NCI-H2196 treated with DMSO at 0.1 percent for 48 hours (cell line): ENCODE data around the gene IQGAP2.

Experiments used
- DNase-seq: peaks from one replicate; lab custom pipeline; 2025; ENCODE audit not compliant: unreplicated experiment; lab: John Stamatoyannopoulos, UW

Gene IQGAP2

DNA sequence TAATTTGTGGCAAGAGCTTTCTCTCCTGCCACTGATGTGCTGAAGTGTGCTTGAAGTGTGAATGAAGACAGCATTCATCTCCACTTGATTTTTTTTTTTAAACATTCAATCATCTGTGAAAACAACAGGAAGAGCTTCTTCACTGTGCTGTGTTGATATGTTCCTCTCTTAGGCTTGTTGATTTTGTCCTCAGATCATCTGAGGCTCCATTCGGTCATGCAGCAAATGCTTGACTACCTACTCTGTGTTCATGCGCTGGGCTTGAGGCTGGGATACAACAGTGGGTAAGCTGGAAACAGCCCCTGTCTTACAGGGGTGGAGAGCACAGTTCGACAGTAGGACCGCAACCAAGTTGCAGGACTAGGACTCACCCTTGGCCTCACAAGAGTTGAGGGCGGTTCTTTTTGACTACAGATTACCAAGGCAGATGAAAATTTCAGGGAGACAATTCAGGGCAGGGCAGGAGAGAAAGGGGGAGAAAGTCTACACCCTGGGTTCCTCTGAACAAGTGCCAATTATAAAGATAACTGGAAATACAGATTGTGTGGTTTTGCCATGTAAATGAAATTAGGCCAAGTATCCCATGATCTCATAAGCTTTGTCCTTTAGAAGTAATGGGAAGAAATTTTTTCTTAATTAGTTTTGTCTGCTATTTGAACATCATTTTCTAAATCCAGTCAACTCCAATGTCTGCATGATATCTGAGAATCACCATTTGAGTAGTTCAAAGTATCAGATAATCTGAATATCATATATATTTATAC, 281.9 kb downstream of the IQGAP2 start:
- DNase-seq = no peak

DNA sequence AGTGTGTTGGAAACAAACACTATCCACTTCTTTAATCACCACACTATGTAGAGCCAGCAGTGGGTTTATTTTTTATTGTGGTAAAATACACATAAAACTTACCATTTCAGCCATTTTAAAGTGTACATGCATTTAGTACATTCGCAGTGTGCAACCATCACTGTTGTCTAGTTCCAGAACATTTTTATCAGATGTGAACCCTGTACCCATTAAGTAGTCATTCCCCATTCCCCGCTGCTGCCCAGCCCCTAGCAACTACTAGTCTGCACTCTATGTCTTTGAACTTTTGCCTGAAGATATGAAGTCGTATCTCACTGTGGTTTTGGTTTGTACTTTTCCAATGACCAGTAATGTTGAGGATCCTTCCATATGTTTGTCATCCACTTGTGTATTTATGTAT, 282.6 kb downstream of the IQGAP2 start:
- no peak for DNase-seq

DNA sequence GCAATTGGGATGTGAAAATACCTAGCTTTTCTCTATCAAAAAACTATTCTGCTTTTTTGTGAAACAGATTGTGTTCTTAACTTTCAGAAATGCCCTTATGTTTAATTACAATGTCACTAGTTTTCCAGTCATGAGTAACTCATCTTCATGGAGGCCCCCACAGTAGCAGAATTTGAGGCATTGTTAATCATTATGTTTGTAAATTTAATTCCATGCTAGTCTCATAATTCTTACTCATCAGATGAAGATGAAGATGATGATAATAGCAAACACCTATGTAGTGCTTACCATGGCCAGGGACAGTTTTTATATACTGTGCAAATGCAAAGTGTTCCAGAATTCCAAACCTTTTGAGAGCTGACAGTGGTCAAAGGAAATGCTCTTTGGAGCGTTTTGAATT, 285.1 kb downstream of the IQGAP2 start:
- no peak for DNase-seq

DNA sequence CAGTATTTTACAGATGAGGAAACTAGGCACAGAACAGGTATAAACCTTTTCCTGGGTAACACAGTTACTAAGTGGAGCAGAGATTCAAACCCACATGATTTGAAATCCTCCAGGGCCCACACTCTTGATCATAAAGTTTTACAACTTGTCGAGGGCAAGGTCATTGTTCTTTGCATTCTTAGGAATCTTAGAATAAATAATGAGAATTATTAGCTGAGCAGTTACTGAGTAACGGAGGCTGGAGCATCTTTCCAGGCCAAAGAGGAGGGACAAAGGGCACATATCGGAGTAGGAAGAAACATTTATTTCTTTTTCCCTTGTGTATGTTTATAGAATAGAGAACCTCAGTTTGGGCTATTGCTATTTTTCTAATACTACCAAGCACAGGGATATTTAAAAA, 285.8 kb downstream of the IQGAP2 start:
- no peak for DNase-seq

DNA sequence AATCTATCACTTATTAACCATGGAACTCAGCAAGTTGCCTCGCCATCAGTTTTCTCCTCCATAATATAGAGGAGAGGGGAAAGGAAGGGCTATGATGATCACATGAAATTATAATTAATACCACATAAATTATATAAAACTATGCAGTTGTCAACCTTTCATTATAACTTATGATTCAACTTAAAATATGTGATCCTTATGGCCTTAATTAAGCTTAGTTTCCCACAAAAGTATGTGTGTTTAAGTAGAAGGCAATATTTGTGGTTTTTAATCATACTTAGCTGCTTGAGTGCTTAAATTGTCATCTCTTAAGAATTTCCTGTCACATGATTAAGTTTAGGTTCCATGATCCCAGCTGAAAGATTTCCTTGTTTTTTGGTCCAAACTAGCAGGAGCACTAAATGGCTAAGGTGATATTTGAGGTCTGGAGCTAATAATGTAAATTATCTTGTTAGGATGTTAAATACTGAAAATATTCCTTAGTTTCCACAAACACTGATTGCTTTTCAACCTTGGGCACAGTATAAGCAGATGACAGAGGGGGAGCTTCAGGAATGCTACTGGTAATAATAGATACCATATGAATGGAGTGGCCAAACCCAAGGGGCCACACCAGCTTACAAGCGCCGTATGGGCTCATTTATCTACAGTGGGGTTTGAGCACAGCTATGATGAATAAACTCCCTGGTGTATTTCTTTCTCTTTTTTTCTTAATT, 286.4 kb downstream of the IQGAP2 start:
- no peak for DNase-seq

DNA sequence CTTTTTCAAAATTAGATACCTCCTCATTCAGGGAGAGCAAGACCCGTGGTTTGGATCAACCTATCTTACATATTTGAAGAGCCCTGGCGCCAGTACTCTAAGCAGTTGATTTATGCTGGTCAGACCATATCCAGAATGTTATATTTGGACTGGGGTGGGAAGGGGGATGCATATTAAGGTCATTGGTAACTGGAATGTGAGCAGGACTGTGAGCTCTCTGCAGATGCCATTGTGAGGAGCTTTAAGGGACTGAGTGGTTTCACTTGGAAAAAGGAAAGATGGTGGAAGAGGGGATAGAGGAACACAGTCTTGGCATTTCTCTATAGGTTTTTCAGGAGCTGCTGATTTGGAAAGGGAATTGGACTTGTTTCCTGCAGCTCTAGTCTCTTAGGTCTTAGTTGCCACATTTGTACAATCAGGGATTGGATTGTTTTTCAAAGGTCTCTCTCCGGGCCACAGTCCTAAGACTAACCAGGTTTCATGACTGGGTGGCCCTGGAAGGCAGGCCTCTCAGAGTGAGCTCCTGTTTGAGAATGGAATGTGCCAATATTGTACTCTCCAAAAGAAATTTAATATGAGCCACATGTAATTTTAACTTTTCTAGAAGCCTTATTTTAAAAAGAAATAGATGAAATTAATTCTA, 287.1 kb downstream of the IQGAP2 start:
- DNase-seq = no peak

DNA sequence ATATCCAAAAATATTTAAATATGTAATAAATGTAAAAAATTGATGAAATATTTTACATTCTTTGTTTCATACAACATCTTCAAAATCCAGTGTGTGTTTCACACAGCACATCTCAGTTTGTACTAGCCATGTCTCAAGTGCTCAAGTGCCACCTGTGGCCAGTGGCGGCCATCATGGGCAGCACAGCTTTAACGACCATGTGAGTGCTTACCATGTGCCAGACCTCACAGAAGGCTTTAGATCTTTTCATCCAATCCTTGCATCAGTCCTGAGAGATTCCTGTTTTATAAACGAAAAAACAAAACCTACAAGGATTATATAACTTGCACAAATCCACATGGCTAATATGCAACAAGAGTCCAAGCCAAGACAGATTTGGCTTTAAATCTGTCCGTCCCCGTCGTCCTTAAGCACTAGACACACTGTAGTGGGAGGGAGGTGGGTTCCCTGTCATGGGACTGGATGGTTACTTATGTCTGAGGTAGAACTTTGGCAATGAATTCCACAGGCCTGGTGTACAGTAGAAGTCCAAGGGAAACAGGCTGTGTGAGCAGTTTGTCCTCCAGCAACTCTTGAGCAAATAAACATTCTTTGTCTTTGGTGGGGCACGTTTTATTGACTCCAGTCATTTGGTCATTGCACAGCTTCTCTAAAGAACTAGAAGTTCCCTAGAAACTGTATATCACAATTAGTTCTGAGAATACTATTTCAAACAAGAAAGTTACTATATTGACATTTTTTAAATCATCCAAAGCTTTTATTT, 287.8 kb downstream of the IQGAP2 start:
- no peak for DNase-seq

DNA sequence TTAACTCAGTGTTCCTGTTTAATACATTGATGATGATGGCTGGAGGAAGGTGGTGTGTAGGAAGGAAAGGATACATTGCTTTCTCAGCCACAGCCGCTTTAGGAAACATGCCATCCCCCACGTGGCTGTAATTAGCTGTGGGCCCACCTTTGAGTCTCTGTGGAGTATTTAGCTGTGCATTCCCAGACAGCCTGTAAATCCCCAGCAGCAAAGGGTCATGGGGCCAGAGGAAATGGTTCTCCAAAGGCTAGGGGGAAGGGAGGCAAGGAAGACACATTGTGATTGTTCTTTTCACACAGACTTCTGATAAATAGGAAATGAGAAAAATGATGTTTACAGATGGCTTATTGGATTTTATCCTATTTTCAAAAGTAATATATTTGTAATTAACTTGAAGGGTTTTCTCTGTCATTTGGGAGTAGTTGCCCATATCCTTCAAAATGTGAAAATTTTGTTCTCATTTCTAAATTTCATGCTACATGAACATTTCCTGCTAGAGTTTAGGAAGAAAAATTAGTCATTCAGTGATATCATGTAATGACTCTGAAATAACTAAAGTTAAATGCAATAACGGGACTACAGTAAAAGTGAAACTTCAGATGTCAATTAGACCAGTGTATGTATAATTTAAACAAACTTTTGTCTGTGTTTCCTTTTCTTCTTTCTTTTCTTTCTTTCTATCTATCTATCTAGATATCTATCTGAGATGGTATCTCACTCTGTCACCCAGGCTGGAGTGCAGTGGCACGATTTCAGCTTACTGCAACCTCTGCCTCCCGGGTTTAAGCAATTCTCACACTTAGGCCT, 288.6 kb downstream of the IQGAP2 start:
- DNase-seq = no peak

DNA sequence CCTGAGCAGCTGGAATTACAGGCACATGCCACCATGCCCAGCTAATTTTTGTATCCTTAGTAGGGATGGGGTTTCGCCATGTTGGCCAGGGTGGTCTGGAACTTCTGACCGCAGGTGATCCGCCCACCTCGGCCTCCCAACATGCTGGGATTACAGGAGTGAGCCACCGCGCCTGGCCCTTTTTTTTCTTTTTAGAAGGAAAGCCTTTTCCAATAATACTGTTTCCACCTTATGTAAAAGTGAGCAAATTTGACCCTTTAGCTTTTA, 289.1 kb downstream of the IQGAP2 start:
- DNase-seq = no peak

DNA sequence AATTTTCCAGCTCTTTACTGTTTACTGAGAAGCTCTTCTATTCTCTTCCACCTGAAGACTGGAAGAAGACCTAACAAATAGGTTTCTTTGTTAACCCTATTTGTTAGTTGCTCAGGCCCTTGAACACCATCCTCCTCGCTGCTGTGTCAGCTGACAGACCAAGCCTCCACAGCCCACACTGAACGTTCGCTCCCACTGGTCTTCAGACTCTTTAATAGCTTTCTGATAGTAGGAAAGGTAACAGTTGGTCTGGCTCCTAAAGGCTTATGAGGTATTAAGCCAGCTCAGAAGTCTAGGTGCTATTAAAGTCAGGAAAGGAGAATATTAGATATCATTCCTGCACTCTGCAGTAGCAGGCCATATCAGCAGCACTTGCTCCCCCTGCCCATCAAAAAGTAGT, 289.6 kb downstream of the IQGAP2 start:
- DNase-seq = no peak

DNA sequence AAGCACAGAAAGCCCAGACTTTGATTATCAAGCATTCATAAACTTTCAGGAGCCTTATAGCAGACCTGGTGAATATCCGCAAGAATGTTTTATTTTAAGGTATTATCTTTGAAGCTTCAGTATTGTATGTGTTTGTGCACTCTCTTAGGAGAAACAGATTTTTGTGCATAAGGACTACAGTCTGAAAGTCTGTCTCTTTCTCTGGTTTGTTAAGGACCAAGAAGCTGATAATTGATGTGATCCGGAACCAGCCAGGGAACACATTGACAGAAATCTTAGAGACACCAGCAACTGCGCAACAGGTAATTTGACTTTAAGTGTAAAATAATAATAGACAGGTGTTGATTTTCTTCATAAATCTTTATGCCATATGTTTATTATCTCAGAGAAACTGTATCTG, 290.1 kb downstream of the IQGAP2 start:
- DNase-seq = no peak

DNA sequence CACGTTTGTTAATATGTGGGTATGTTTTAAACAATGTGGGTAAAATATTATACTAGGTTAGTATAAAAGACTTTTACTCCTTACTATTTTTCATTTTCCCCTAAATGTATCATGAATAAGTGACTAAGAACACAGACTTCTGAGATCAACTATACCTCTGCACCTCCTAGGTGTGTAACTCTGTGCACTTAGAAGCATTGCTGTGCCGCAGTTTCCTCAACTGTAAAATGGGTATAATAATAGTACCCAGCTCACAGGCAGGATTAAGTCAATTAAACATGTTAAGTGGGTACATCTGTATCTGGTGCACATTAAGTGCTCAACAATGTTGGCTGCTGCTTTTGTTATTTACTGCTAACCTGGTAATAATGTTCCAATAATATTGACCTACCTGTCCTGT, 291.2 kb downstream of the IQGAP2 start:
- DNase-seq = no peak

DNA sequence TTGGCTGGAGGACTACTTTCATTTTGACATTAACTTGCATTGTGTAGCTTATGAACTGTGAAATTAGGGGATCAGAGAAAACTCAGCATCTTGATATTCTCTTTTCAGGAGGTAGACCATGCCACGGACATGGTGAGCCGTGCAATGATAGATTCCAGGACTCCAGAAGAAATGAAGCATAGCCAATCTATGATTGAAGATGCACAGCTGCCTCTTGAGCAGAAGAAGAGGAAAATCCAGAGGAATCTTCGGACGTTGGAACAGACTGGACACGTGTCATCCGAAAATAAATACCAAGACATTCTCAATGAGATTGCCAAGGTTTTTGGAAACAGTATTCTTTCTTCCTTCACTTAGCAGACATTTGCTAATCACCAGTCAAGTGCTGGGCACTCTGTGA, 292.3 kb downstream of the IQGAP2 start:
- no peak for DNase-seq

DNA sequence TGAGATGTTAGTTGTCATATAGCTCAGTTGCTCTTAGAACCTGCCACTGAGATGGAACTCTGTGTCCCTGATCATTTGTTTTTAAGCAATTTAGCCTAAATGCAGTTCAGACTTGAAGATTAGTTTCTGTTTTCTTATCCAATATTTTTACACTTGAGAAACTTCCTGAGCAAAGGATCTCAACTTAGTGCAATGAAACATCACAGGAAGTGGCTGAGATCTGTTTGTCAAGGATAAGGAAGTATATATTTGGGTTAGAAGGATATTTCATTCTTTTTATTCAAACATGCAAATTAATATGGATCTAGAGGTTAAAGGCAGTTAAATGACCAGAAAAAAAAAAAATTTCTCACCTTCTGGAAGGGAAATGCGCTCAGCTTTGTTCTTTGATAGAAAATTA, 293.2 kb downstream of the IQGAP2 start:
- DNase-seq = no peak

DNA sequence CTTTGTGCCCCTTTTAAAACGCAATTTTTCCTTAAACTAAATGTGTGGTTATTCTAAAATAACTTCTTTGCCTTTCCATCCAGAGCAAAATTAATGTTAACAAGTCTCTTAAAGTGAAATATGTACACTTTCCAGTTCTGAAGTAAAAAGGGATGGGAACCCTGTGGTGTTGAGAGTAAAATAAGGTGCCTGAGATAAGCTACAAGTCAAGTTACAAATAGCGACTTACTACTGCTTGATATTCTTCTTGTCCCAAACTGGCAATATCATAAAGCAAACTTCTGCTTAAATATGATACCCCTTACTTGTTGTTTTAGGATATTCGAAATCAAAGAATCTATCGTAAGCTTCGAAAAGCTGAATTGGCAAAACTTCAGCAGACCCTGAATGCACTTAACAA, 294.6 kb downstream of the IQGAP2 start:
- DNase-seq = no peak

DNA sequence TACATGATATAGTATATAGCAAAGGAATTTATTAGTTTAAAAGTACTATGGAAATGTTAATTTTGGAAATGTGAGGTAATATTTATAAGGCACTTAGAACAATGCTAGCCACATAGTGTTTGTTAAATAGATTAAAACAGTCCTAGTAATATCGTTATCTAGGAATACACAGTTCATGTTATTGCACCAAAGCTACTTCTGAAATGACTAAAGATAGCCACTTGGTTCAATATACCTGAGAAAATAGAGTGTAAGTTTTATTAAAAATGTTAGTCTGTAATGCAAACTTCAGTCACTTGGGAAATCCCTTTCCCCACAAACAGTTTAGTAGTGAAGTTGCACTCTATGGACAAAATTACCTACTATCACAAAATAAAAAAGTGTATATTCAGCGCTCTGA, 297.5 kb downstream of the IQGAP2 start:
- DNase-seq = no peak

DNA sequence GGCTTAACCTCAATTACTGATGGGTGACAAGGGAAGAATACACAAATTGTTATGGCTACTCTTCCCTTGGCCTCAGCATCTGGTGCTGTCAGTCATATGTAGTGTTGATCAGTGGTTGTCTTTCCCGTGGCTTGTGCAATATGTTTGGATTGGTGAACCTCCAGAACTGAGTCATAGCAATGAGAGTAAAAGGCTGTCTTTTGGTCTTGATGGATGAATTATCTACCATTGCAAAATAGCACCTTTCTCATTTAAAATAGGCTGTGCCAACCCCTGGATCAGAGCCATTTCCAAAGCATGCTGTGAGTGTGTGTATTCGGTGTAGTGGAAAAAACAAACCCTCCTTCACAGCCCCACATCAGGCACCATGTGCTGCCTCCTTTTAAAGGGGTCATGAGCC, 298.2 kb downstream of the IQGAP2 start:
- DNase-seq = no peak

DNA sequence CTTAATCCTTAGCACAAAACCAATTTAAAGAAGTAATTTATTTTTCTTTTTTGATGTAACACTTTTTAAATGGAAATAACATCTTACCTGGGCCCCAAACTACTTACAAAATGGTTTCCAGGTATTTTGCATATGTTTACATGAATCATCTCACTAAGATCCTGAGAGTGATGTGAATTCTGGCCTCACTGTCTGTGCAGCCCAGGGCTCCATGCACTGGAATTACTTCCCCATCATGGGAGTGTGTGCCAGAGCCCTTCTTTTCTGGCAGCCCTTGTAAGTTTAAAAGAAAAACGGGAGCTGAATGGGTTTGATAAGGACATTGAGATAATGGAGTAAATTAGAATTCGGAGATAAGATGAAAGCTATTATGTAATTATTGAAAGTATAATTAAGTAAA, 300.6 kb downstream of the IQGAP2 start:
- DNase-seq = no peak

DNA sequence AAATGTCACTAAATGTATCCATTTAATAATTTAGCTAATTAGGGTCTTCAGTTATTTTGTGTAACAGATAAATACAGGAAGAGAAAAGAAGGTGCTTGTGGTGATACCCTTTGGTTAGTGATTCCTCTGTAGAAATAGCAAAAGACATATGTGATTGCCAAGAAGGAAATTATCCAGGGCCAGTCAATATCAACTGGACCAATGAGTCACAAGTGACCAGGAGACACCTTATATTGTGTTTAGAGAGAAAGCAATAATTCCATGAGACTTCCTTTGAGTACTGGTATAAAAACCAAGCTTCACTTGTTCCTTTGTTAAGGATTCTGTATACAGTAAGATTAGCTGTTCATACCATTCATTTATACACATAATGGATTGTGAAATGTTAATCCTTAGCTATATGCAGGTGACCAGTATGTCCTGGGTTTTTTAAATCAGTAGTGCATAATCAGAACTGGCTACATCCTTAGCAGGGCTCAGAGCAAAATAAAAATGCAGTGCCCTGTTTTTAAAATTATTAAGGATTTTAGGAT, 301.1 kb downstream of the IQGAP2 start:
- no peak for DNase-seq

DNA sequence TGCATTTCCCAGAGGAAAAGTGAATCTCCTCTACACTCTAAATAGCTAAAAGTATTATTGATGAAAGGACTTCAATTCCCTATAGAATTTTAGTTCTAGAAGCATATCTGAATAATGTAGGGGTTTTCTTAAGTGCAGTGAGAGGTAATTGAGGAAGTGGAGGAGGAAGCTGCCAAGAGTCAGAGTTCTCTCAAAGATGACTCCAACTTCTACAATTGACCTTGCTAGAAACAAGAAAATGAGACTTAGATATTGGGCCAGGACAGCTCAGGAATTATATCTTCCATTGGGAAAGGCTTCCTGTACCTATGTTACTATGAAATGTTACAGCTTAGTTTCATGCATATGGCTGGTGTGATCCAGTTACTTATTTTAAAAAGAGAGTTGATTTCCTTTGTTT, 302.5 kb downstream of the IQGAP2 start:
- DNase-seq = no peak

DNA sequence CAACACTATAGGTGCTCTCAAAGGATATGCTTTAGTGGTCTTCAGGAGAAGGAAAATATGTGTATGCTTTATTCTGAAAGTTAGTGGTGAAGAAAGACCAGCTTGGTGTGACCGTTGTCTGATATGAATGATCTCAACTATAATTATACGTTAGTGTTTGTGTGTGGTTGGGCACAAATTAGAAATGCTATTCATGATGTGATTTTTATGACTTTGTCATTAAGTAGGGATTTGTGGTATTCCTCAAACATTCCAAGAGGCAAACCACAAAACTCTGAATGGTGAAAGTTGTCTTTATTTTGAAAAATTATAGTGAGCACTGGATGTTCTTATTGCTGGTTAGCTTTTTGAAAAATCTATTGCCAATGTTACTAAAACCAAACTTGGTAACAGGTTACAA, 306.7 kb downstream of the IQGAP2 start:
- no peak for DNase-seq
